NCI-H345 (cell line): ENCODE results near the gene CCL3.
"Not testable (repeated sequence)": the region's sequence is repeated elsewhere in the genome, so short reads cannot be mapped to it uniquely, and the experiment has no call there.

Experiments used
- DNase-seq: peaks from one replicate; lab custom pipeline; 2025; lab: John Stamatoyannopoulos, UW

CCL3 gene

DNA sequence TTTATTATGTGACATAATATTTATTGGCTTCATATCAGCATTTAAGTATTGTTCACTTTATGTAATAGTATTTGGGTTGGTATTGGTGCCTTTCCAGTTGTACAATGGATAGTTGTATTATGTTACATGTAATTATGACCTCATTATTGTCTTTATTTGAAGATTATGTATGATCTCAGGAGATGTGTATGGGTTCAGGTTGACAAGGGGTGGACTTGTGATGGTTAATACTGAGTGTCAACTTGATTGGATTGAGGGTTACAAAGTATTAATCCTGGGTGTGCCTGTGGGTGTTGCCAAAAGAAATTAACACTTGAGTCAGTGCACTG lies 25.7 kb upstream of the CCL3 start:
- DNase-seq, result not testable (repeated sequence)

DNA sequence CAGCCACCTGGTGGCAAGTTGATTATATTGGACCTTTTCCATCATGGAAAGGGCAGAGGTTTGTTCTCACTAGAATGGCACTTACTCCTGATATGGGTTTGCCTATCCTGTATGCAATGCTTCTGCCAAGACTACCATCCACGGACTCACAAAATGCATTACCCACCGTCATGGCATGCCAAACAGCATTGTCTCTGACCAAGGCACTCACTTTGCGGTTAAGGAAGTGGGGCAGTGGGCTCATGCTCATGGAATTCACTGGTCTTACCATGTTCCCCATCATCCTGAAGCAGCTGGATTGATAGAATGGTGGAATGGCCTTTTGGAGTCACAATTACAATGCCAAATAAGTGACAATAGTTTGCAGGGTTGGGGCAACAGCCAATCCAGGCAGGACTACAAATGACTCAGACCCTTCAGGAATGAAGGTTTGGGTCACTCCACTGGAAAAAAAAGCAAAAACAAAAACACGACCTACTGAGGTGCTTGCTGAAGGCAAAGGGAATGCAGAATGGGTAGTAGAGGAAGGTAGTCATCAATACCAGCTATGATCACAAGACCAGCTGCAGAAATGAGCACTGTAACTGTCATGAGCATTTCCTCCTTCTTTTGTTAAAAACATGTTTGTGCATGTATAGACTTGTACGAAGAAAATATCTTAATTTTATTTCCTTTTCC lies 25.2 kb upstream of the CCL3 start:
- DNase-seq, result not testable (repeated sequence)

DNA sequence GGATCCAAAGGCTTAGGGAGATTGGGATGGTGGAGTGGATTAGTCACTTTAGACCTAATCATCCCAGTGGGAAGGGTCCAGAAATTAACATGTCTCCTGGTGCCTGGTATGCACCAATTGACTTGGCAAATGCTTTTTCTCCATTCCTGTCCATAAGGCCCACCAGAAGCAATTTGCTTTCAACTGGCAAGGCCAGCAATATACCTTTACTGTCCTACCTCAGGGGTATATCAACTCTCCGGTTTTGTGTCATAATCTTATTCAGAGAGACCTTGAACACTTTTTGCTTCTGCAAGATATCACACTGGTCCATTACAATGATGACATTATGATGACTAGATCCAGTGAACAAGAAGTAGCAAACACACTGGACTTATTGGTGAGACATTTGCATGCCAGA lies 23.2 kb upstream of the CCL3 start:
- not testable (repeated sequence) for DNase-seq

DNA sequence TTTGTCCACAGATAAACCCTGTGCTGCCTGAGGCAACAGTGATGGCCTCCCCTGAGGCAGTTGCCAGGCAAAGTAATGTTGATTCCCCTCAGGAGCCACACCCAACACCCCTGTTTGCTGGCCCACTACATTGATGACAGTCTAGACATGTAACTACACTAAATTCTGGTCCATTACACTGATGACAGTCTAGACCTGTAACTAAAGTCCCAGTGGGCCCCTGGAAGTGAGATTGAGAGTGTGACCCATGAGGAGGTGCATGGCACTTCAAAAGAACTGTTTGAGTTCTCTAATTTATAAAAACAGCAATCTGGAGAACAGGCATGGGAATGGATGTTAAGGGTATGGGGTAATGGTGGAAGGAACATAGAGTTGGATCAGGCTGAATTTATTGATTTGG lies 22.6 kb upstream of the CCL3 start:
- DNase-seq, result no peak

DNA sequence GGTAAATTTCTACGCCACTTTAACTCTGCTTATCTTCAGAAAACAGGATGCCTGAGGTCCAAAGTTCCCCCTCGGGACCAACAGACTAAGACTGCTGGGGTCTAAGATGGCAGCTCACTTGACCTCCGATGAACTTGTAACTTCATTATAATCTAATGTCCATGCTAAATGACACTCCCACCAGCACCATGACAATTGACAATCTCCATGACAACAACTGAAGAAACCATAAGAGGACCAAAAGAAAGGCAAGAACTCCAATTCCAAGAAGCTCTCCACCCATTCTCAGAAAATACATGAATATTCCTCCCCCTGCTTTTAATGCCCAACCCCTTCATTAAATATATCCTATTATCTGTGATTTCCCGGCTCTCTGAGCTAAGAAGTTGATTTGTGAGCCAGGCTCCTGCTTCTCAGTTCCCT lies 21.1 kb upstream of the CCL3 start:
- no peak for DNase-seq

DNA sequence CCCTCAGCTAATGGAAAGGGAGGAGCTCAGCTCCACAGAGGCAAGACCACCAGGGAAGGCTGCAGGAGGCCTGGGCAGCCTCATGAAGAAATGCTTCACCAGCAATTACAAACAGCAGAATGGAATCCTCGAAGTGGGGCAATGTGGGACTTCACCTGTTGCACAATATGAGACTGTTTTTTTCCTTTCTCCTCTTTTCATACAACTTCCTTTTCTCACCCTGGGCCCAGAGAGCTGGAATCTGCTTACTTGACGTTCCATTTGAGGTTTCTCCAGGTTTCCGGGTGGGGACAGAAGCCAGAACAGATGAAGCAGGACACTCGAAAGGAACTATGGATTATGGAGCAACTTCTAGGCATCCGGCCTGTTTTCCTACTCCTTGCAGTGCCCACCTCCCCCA lies 18.3 kb upstream of the CCL3 start:
- DNase-seq, result not testable (repeated sequence)

DNA sequence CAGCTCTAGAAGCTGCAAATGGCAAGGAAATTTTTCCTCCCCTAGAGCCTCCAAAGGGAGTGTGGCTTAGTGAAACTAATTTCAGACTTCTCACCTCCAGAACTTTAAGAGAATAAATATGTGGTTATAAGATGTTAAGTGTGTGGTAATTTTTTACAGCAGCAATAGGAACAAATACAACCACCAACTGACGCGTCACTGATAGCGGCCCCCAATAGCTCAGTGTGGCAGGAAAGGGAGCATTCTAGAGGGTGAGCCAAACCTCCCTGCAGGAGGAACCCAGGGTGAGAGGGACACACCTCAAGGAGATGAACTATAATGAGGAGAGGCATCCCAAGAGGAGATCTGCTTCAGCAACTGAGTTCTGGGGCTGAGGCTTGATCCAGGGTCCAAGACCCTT lies 17.7 kb upstream of the CCL3 start:
- no peak for DNase-seq

DNA sequence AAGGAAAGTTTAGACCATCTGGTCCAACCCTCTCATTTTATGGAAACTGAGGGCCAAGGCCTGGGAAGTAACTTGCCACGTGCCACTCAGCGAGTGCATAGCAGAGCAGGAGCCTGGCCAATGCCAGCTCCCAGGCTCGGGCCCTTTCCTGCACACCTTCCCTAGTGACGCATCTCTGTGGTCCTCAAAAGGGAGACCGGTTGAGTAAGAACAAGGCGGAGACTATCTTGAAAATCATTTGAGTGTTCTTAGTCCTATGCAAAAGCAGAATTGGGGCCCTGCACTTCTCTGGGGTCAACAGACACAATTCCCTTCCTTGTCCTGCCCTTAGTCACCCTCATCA lies 16.5 kb upstream of the CCL3 start:
- DNase-seq, result no peak

DNA sequence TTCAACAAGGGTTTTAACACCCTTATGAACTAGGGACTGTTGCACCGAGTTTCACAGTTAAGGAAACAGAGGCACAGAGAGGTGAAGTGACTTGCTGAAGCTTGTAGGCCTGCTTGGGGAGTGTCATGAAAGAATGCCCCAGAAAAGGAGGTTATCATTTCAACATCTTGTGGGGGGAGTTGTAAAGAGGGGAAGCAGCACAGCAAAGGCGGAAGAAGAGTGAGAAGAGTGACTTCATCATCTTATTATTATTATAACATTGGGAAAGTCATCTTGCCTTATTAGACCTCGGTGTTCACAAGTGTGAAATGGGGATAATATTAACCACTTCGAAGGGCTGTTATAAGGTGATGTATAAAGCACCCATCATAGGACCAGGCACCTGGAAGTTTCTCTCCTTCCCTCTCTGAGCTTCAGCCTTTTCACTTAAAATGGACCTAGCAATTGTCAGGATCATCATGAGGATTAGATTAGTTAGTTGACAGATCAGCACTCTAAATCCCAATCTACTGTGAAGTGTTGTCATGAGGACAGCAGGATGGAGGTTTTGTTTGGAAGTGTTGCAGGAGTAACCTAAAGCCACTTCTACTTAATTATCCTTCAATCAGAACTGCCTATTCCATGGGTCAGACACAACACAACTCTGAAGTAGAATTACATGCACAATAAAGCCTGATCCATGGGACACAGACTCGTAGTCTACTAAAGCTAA lies 16.0 kb upstream of the CCL3 start:
- DNase-seq, result no peak

DNA sequence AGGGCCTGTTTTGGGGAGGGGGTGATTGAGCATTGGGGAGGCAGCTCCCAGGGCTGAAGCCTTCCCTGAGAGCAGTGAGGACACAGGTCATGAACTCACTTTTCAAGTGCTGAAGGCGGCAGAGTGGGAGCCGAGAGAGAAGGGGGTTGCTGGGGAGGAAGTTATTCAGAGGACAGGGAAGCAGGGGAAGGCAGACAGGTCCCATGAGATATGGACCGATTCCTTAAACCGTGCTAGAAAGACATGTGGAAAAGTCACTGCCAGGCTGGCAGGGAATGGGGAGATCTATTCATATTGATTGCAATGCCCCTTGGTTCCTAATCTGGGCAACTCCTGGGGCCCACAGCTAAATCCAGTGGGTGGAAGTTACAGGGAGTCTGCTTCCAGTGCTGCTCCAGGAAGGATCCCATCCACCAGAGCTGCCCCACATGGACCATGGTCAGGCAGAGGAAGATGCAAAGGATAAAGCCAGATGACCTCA lies 14.8 kb upstream of the CCL3 start:
- DNase-seq, result no peak

DNA sequence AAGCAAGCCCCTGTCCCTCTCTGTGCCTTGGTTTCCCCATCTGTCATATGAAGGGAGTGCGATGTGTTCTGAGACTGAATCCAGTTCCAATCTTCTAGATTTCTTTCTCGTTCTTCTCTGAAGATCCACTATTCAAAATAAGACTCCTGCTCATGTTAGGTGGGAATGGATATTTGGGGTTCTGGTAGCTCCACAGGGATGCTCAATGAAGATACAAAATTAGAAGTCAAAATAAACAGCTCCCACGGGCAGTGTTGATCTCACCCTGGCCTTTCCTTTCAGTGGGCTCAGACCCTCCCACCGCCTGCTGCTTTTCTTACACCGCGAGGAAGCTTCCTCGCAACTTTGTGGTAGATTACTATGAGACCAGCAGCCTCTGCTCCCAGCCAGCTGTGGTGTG lies 14.3 kb upstream of the CCL3 start:
- not testable (repeated sequence) for DNase-seq

DNA sequence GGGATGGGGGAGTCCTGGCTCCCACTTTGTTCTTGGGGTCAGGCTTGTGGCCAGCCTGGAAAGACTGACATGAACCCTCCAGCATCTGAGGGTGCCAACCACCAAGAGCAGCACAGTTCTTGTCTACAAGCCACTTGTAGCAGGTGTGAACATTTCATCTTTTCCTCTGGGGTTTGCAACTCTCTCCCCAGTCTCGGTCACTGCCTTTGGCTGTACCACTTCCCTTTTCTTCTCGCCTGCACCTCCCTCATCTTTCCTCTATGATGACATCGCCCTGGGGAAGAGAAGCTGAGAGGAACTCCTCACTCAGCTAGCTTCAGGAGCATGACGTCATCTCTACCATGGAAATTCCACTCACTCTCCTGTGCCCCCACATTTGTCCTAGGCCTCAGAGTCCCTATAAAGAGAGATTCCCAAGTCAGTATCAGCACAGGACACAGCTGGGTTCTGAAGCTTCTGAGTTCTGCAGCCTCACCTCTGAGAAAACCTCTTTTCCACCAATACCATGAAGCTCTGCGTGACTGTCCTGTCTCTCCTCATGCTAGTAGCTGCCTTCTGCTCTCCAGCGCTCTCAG lies 13.5 kb upstream of the CCL3 start, which contains the start of gene CCL4:
Gene CCL4, plus strand, starts transcription at position 427 of the 575 bp plus-strand sequence. Its CDS starts 79 bp downstream, at position 506.
- DNase-seq, result not testable (repeated sequence)

DNA sequence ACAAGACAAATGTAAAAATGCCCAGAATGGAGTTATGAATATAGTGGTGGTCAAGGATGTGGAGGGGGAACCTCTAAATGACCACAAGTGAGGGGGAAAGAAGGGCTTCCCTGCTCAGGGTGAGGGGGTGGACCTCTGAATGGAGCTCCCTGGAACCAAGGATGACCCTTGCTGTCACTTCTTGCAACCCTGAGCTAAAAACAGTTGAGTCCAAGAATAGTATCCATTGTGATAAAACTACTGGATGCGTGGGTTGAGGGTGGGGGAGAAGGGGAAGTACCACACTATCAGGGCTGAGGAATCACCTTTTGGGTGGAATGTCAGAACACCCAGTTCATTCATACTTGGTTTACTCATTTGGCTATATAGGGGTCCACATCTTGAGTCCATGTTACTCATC lies 9.1 kb upstream of the CCL3 start:
- DNase-seq, result not testable (repeated sequence)

DNA sequence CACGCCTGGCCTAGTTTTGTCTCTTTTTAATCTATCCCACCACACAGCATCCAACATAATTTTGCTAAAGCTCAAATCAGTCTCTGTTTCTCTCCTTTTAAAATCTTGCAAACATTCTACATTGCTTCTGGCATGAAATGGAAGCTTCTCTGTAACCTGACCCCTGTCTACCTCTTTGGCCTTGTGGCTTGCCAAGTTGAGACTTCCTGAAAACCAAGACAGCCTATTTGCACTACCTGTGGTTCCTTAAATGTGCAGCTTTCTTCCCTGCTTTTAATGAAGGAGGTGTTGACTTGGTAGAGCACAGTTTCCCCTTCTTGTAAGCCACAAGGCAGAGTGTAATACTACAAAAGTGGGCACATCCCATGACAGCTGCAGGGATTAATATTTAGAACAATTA lies 6.0 kb upstream of the CCL3 start:
- DNase-seq, result no peak

DNA sequence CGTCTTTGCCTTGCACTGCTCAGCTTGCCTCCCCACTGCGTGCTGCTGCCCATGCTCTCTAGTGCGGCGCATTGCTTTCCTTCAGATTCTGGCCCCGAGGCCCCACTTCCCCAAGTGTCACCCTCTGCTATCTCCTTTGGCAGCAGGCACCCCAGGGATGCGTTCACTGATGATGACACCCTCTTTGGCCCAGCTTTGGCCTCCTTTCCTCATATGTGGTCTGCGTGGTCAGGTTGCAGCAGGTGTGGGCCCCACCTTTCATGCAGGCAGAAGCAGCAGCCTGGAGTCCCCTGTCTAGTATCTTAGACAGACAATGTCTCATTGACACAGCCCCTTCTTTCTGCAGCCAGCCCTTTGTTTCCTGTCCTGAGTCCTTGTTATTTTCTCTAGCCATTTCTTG lies 4.8 kb upstream of the CCL3 start:
- no peak for DNase-seq

DNA sequence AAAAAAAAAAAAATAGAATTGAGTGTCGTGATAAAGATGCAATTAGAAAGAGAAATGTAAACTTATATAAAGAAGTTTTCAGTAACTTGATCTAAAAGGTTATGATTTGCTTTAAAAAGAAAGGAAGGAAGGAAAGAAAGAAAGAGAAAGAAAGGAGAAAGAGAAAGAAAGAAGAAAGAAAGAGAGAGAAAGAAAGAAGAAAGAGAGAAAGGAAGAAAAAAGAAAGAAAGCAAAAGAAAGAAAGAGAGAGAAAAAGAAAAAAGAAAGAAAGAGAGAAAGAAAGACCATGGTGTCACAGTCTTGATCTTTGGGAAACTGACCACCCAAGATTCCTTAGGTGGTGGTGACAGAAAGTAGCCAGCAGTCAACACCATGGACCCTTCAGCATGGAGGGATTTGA lies 4.3 kb upstream of the CCL3 start:
- DNase-seq, result no peak

DNA sequence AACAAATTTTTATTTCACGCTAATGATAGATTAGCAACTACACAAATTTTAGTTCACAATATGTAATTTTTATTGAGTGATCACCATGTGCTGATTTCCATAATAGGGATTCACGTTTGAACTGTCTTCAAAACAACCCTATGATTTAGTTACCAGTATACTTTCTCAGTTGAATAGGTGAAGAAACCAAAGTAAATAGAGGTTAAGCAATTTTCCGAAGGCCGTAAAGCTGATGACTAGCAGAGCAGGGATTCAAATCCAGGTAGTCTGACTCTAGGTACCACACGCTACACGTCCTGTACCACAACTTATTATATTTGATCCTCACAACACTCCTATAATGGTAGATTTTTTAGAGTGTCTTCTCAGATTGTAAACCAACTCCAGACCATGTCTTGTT lies 2.8 kb upstream of the CCL3 start:
- not testable (repeated sequence) for DNase-seq

DNA sequence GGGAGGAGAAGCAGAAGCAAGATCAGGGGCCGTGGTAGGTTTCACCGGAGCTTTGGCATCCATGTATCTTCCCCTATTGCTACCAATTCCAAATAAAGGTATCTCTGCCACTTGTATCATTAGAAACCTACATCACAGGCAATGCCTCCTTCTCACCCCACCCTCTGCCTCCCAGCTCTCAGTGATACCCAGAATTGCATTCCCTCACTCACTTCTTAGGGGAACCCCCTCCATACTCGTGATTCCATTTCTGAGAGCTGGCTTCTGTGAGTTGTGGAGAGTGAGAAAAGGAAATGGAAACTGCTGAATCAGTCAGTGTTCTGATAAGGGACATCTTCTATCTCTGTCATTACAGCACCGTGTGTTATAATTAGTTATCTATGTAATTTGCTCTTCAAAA lies 2.3 kb upstream of the CCL3 start:
- DNase-seq, result no peak

DNA sequence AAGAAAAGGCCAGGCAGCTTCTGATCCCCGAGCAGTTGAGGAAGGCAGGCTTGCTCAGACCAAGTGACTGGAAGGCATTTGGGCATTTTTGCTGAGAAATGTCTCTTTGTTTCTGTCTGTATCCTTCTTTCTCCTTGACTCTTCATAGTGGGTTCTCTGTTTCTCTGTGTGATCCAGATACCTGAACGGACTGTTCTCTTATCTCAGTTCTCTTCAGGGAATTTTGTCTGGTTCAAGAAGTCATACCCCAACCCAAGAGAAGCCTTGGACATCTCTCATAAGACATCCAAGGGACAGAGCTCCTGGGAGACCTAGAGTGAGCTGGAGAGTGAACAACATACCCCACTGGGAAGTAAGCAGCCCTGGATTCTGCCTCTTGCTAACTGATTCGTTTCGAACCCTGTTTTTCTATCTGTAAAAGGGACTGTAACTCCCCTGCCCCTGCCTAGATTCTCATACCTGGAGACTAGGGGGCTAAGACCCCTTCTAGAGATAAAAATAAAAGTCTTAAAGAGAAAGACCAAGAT lies 541 bp downstream of the CCL3 start:
- no peak for DNase-seq

DNA sequence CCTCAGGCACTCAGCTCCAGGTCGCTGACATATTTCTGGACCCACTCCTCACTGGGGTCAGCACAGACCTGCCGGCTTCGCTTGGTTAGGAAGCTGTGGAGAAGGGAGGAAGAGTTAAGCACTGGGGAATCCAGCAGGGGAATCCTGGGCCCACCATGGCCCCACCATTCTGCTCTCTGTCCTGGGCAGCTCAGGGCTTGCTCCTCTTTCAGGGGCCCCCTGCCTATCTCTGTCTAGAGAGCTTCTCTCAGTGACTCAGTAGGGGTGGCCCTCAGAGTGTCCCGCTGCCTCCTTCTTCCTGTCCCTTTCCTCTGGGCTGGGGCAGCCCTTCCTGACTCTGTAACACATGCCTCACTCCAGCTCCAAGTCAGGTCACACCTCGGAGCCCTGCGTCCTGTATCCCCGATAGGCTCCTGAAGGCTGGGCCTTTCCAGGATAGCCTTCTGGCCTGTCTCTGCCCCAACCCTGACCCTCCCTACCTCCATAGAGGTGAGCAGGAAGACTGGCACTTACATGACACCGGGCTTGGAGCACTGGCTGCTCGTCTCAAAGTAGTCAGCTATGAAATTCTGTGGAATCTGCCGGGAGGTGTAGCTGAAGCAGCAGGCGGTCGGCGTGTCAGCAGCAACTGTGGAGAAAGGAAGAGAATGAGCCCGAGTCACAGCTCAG lies 1.1 kb downstream of the CCL3 start:
- DNase-seq, result no peak

DNA sequence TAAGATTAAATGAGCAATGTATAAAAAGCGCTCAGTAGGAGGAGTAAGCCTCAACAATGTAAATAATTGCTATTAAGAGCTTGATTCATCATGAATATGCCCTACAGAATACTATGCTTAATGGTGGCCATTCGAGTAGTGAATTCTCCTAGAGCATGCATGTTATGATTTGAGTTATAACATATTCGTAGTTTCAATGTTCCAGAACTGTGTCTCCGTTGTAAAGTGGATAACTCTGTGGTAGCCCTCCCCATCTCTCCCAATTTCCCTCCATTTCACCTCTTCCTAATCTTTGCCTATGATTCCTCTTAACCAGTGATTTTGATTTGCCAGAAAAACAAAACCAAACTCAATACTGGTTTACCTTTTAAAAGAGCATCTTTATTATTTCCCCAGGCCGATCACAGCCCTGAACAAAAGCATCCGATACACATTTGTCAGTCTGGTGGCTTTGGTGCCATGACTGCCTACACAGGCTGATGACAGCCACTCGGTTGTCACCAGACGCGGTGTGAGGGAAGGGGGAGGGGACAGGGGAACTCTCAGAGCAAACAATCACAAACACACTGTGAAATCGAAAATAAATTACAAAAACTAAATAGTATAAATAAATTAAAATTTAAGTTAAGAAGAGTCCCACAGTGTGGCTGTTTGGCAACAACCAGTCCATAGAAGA lies 1.9 kb downstream of the CCL3 start:
- DNase-seq, result not testable (repeated sequence)

DNA sequence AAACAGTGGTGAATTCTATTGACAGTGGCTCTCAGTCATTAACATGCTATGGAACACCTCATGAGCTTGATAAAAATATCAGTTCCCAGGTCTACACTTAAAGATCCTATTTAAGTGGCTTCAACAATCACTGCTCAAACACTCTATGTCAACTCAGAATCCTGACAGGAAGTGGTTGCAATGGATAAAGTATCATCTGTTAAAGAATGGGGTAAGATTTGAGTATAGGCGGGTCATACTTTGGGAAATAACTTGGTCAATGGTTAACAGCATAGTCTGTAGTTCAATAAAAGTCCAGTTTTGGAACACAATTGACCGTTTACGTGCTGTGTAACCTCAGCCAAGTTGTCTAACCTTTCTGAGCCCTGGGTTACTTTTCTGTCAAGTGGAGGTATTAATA lies 2.5 kb downstream of the CCL3 start:
- DNase-seq, result not testable (repeated sequence)
